Panc1 (cell line): ENCODE data around the gene EMID1. TPM values are rescaled to one million over a fixed set of nuclear protein-coding genes. Genes with fewer than 3 reads are reported as not detected.

Experiments used
- ATAC-seq: fragments of 200-7000 bp; cut with Tn5 transposase; 2 replicates; pipeline ENCODE4 v1.9.1; 2020; ENCODE audit warnings: mild to moderate bottlenecking, moderate library complexity
- BruUV-seq: library from RNA; stranded (reverse); fragments of 400-500 nt; replicated peaks from 2 replicates; lab custom pipeline; 2021; lab: Mats Ljungman, UMichigan
- CTCF ChIA-PET: fragments of 300-600 bp; sonication (Branson Sonifier 250); formaldehyde crosslinking; loops from one replicate; lab custom pipeline; 2022; ENCODE audit warnings: antibody characterized with exemption; lab: Charles Lee
- POLR2A ChIA-PET: fragments of 300-600 bp; sonication (Branson Sonifier 250); formaldehyde crosslinking; loops from one replicate; lab custom pipeline; 2022; ENCODE audit warnings: antibody characterized with exemption; lab: Charles Lee
- DNase-seq: peaks from one replicate; pipeline ENCODE4 v3.0.0-alpha.2; 2010; ENCODE audit warnings: low read depth, low spot score
- H3K27ac ChIP-seq: 2 replicates; pipeline ENCODE4 v1.5.1; 2011; ENCODE audit warnings: mild to moderate bottlenecking, low read length, inconsistent platforms
- H3K27me3 ChIP-seq: fragments of 200-500 bp; sonication (Bioruptor generic); 2 replicates; pipeline ENCODE4 v1.6.0; 2014; ENCODE audit warnings: low read length, inconsistent platforms; ENCODE audit not compliant: control insufficient read depth, insufficient read depth
- H3K36me3 ChIP-seq: fragments of 200-500 bp; sonication (Bioruptor generic); 2 replicates; pipeline ENCODE4 v1.5.1; 2014; ENCODE audit warnings: inconsistent platforms, mild to moderate bottlenecking, low read length, moderate library complexity; ENCODE audit not compliant: control insufficient read depth, insufficient read depth
- H3K4me1 ChIP-seq: 2 replicates; pipeline ENCODE4 v1.5.1; 2011; ENCODE audit warnings: inconsistent platforms, mild to moderate bottlenecking, low read length, moderate library complexity; ENCODE audit not compliant: control insufficient read depth, insufficient read depth
- H3K4me3 ChIP-seq, 2 experiments: 2 replicates each; pipeline ENCODE4 v1.5.1; 2011 to 2012; ENCODE audit warnings: low read depth in 2 of 2, low read length in 2 of 2, mild to moderate bottlenecking in 2 of 2, inconsistent platforms in 1 of 2, moderate library complexity in 1 of 2
- H3K9me3 ChIP-seq: fragments of 200-500 bp; sonication (Bioruptor generic); 2 replicates; pipeline ENCODE4 v1.5.1; 2014; ENCODE audit warnings: low read depth, mild to moderate bottlenecking, inconsistent platforms, low read length, moderate library complexity; ENCODE audit not compliant: control insufficient read depth, insufficient read depth
- CTCF ChIP-seq: fragments of 450-650 bp; IDR thresholded peaks from 2 replicates; pipeline ENCODE4 v1.5.1; 2017; ENCODE audit warnings: mild to moderate bottlenecking
- POLR2AphosphoS5 ChIP-seq: IDR thresholded peaks from 2 replicates; pipeline ENCODE4 v1.6.1; 2012; ENCODE audit warnings: mild to moderate bottlenecking, low read depth, low read length, moderate library complexity
- REST ChIP-seq, 2 experiments: IDR thresholded peaks; 2 replicates each; pipeline ENCODE4 v1.6.1; 2011 to 2012; ENCODE audit warnings: low read depth in 2 of 2, control low read depth in 1 of 2, low read length in 1 of 2, mild to moderate bottlenecking in 1 of 2, moderate library complexity in 1 of 2; ENCODE audit not compliant: insufficient read depth in 1 of 2
- SIN3A ChIP-seq: IDR thresholded peaks from 2 replicates; pipeline ENCODE4 v1.6.1; 2012; ENCODE audit warnings: low read depth, mild to moderate bottlenecking, low read length, moderate library complexity, borderline replicate concordance; ENCODE audit not compliant: insufficient read depth
- TCF7L2 ChIP-seq: IDR thresholded peaks from 2 replicates; pipeline ENCODE4 v1.6.1; 2011; ENCODE audit warnings: mild to moderate bottlenecking, low read depth, low read length, inconsistent platforms
- in situ Hi-C: cut with HindIII; loops from 2 replicates; pipeline ENCODE4 v1.10.0; 2016; ENCODE audit warnings: low sequenced_read_pairs, low pct_unique_long_range_greater_than_20kb
- intact Hi-C: fragments of 100-400 bp; cut with micrococcal nuclease; formaldehyde crosslinking; loops from one replicate; pipeline ENCODE4 v1.10.0; 2022; ENCODE audit not compliant: unreplicated experiment
- total RNA-seq: library from RNA; stranded (reverse); gene quantifications from one replicate; pipeline ENCODE4 v1.2.1, GENCODE V29; 2021; ENCODE audit not compliant: unreplicated experiment

Gene EMID1
- total RNA-seq, 1 experiment from 2014 or later, result 1.1 TPM

GRCh38 chr22:29211066-29211465 is 5.4 kb downstream of the EMID1 start:
- peaks cover 3% of the 10 kb centered on the region; the same call in 1 of the 2 replicates for H3K4me1 ChIP-seq
- TF ChIP-seq TCF7L2 (no peak), CTCF (no peak), POLR2AphosphoS5 (no peak), SIN3A (no peak), REST (IDR thresholded peaks at IDR 0.05; ENCODE audit: insufficient read depth in 1 of 2, low read depth in 2 of 2, low read length in 1 of 2) (no peak)
- BruUV-seq, result no TSS peak
- no peak overlapping the region for H3K27ac ChIP-seq
- no peaks in the 10 kb centered on the region for H3K9me3 ChIP-seq
- H3K27me3 ChIP-seq, result no peaks in the 10 kb centered on the region; the same call in 1 of the 2 replicates
- CTCF ChIA-PET, result no interaction called here
- in situ Hi-C loops (no loop called here), intact Hi-C loops (no loop called here)
- no peak for DNase-seq
- no peak overlapping the region for H3K4me3 ChIP-seq
- POLR2A ChIA-PET, result no interaction called here
- no peak for ATAC-seq
- no peaks in the 10 kb centered on the region for H3K36me3 ChIP-seq

- DNase-seq, result no peak
- intact Hi-C loops (no loop called here), in situ Hi-C loops (no loop called here)
- CTCF ChIA-PET, result no interaction called here
- ATAC-seq, result no peak
- H3K27ac ChIP-seq, result no peak overlapping the region
- no peaks in the 10 kb centered on the region for H3K4me1 ChIP-seq
- H3K4me3 ChIP-seq, result no peak overlapping the region
- H3K27me3 ChIP-seq, result no peaks in the 10 kb centered on the region; the same call in 1 of the 2 replicates
- H3K9me3 ChIP-seq, result no peaks in the 10 kb centered on the region
- POLR2A ChIA-PET, result no interaction called here
- TF ChIP-seq SIN3A, result no peak
- no peak for TF ChIP-seq TCF7L2
- no peak for TF ChIP-seq CTCF
- TF ChIP-seq REST (IDR thresholded peaks at IDR 0.05; ENCODE audit: insufficient read depth in 1 of 2, low read depth in 2 of 2, low read length in 1 of 2), result no peak
- no peak for TF ChIP-seq POLR2AphosphoS5
- BruUV-seq, result no TSS peak
- no peaks in the 10 kb centered on the region for H3K36me3 ChIP-seq
Measured at GRCh38 chr22:29211466-29211865, 5.8 kb downstream of the EMID1 start.
